ENCODE results near the gene MASP1.

- TF ChIP-seq EZH2phosphoT487 (IDR thresholded peaks at IDR 0.05; ENCODE audit: borderline replicate concordance): no peak
- TF ChIP-seq, protein P1, sequence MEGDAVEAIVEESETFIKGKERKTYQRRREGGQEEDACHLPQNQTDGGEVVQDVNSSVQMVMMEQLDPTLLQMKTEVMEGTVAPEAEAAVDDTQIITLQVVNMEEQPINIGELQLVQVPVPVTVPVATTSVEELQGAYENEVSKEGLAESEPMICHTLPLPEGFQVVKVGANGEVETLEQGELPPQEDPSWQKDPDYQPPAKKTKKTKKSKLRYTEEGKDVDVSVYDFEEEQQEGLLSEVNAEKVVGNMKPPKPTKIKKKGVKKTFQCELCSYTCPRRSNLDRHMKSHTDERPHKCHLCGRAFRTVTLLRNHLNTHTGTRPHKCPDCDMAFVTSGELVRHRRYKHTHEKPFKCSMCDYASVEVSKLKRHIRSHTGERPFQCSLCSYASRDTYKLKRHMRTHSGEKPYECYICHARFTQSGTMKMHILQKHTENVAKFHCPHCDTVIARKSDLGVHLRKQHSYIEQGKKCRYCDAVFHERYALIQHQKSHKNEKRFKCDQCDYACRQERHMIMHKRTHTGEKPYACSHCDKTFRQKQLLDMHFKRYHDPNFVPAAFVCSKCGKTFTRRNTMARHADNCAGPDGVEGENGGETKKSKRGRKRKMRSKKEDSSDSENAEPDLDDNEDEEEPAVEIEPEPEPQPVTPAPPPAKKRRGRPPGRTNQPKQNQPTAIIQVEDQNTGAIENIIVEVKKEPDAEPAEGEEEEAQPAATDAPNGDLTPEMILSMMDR (conservative IDR thresholded peaks at IDR 0.05; ENCODE audit: low read length): no peak
Measured at GRCh38 chr3:187209491-187209890, 82.0 kb downstream of the MASP1 start.

Data from Loucy (cell line).